ENCODE measurements around the gene FOXN3. TPM values are rescaled to one million over a fixed set of nuclear protein-coding genes. Genes with fewer than 3 reads are reported as not detected.

FOXN3 gene
- polyA plus RNA-seq, 1 of the 3 experiments (the other 2 are of a cell fraction): 9.8 TPM

- 75% methylated on average over 6 of the region's 6 CpGs for WGBS (ENCODE audit: low lambda C conversion rate)
- H4K20me1 ChIP-seq (ENCODE audit: insufficient read depth): no peaks in the 10 kb centered on the region
These were observed 23.7 kb downstream of the FOXN3 start for GRCh38 chr14:89393222-89393745.

More at GRCh38 chr14:89393222-89393745, 23.7 kb downstream of the FOXN3 start:
- H3K27me3 ChIP-seq (ENCODE audit: insufficient read depth): no peaks in the 10 kb centered on the region
- no peak overlapping the region for H2AFZ ChIP-seq (ENCODE audit: low read depth)
- POLR2A ChIA-PET: no interaction called here
- H3K27ac ChIP-seq (ENCODE audit: low read depth in 2 of 2, low read length in 1 of 2): no peak overlapping the region
- DNase-seq: no peak
- H3K79me2 ChIP-seq (ENCODE audit: insufficient read depth): peaks cover 6% of the 10 kb centered on the region; the same call in 1 of the 2 replicates
- H3K4me2 ChIP-seq: no peak overlapping the region
- no peak overlapping the region for H3K9ac ChIP-seq
- TF ChIP-seq, protein P1, sequence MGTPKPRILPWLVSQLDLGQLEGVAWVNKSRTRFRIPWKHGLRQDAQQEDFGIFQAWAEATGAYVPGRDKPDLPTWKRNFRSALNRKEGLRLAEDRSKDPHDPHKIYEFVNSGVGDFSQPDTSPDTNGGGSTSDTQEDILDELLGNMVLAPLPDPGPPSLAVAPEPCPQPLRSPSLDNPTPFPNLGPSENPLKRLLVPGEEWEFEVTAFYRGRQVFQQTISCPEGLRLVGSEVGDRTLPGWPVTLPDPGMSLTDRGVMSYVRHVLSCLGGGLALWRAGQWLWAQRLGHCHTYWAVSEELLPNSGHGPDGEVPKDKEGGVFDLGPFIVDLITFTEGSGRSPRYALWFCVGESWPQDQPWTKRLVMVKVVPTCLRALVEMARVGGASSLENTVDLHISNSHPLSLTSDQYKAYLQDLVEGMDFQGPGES (IDR thresholded peaks at IDR 0.05; ENCODE audit: low read depth, low read length): no peak
- TF ChIP-seq, protein P2, sequence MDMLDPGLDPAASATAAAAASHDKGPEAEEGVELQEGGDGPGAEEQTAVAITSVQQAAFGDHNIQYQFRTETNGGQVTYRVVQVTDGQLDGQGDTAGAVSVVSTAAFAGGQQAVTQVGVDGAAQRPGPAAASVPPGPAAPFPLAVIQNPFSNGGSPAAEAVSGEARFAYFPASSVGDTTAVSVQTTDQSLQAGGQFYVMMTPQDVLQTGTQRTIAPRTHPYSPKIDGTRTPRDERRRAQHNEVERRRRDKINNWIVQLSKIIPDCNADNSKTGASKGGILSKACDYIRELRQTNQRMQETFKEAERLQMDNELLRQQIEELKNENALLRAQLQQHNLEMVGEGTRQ (IDR thresholded peaks at IDR 0.05; ENCODE audit: borderline replicate concordance, low read depth, low read length): no peak
- TF ChIP-seq NRF1 (IDR thresholded peaks at IDR 0.05; ENCODE audit: low read depth, low read length): no peak
- no peak for TF ChIP-seq CTCF (IDR thresholded peaks at IDR 0.05)
- no peak for TF ChIP-seq GATA2 (CRISPR knock-in tag; IDR thresholded peaks at IDR 0.05)
- TF ChIP-seq, protein P3, sequence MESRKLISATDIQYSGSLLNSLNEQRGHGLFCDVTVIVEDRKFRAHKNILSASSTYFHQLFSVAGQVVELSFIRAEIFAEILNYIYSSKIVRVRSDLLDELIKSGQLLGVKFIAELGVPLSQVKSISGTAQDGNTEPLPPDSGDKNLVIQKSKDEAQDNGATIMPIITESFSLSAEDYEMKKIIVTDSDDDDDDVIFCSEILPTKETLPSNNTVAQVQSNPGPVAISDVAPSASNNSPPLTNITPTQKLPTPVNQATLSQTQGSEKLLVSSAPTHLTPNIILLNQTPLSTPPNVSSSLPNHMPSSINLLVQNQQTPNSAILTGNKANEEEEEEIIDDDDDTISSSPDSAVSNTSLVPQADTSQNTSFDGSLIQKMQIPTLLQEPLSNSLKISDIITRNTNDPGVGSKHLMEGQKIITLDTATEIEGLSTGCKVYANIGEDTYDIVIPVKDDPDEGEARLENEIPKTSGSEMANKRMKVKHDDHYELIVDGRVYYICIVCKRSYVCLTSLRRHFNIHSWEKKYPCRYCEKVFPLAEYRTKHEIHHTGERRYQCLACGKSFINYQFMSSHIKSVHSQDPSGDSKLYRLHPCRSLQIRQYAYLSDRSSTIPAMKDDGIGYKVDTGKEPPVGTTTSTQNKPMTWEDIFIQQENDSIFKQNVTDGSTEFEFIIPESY (IDR thresholded peaks at IDR 0.05; ENCODE audit: borderline replicate concordance, low read depth): no peak
- TF ChIP-seq TCF12 (IDR thresholded peaks at IDR 0.05): no peak
- no peak for TF ChIP-seq EP300 (IDR thresholded peaks at IDR 0.05; ENCODE audit: borderline replicate concordance in 1 of 2, low read depth in 1 of 2, low read length in 1 of 2)
- no peak for TF ChIP-seq MAX (IDR thresholded peaks at IDR 0.05; ENCODE audit: low read depth)
- no peak for TF ChIP-seq RXRA (IDR thresholded peaks at IDR 0.05; ENCODE audit: borderline replicate concordance, low read depth)
- TF ChIP-seq EZH2phosphoT487 (IDR thresholded peaks at IDR 0.05; ENCODE audit: borderline replicate concordance, low read depth): no peak
- no peak for TF ChIP-seq FOXJ3 (CRISPR knock-in tag; IDR thresholded peaks at IDR 0.05)
- no peak for TF ChIP-seq RCOR1 (IDR thresholded peaks at IDR 0.05; ENCODE audit: low read length)
- TF ChIP-seq FOXM1 (IDR thresholded peaks at IDR 0.05; ENCODE audit: low read depth): no peak
- TF ChIP-seq TEAD4 (IDR thresholded peaks at IDR 0.05; ENCODE audit: borderline replicate concordance, insufficient read depth): no peak
- no peak for TF ChIP-seq MXI1 (IDR thresholded peaks at IDR 0.05; ENCODE audit: low read depth, low read length)
- TF ChIP-seq, protein P4, sequence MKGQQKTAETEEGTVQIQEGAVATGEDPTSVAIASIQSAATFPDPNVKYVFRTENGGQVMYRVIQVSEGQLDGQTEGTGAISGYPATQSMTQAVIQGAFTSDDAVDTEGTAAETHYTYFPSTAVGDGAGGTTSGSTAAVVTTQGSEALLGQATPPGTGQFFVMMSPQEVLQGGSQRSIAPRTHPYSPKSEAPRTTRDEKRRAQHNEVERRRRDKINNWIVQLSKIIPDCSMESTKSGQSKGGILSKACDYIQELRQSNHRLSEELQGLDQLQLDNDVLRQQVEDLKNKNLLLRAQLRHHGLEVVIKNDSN (IDR thresholded peaks at IDR 0.05; ENCODE audit: borderline replicate concordance, low read depth): no peak
- no peak for TF ChIP-seq ELF1 (IDR thresholded peaks at IDR 0.05)
- H3K36me3 ChIP-seq (replicated peaks in 1 of 2; ENCODE audit: control insufficient read depth in 1 of 2, insufficient read depth in 2 of 2, low read length in 1 of 2): no peaks in the 10 kb centered on the region
- H3K4me3 ChIP-seq (ENCODE audit: low read depth in 2 of 2, low read length in 1 of 2): no peak overlapping the region
- H3F3A ChIP-seq (replicated peaks; ENCODE audit: insufficient read depth): no peaks in the 10 kb centered on the region
- no peaks in the 10 kb centered on the region for H3K9me3 ChIP-seq
- no peaks in the 10 kb centered on the region for H3K9me2 ChIP-seq
- peaks cover 0 to 7% of the 10 kb centered on the region in 2 experiments; a peak in 2 of 4 replicates for H3K4me1 ChIP-seq (ENCODE audit: control insufficient read depth in 1 of 2, insufficient read depth in 2 of 2, low read depth in 1 of 2, low read length in 1 of 2)
- CTCF ChIA-PET: interaction anchor here (1.0 kb wide), 1 partner anchor 353 kb away, joined by 3 read pairs; no protein-coding TSS in a partner anchor

All from SK-N-SH (cell line).